Measurements from ENCODE around the gene CD247.

DNA sequence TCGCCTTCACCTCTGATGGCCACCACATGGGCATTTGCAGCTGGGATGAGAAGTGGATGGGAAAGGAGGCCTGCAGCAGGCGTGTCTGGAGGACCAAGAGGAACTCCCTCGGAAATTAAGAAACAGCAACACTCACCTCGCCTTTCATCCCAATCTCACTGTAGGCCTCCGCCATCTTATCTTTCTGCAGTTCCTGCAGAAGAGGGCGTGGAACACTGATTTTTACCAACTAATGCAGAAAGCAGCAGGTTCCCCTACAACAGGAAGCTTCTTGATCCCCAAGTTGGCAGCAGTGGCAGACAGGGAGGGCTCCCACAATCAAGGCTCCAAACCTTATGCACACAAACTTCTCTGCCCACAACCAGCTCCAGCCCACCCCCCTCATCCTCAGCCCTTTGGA lies 84.4 kb downstream of the CD247 start:
- TF ChIP-seq PAX5 (IDR thresholded peaks at IDR 0.05; ENCODE audit: insufficient read depth, low read length, severe bottlenecking): no peak
- TF ChIP-seq SPI1 (IDR thresholded peaks at IDR 0.05; ENCODE audit: low read depth, low read length): no peak
- no peak for TF ChIP-seq POLR2A (IDR thresholded peaks at IDR 0.05; ENCODE audit: low read depth, low read length)
- TF ChIP-seq TAF1 (IDR thresholded peaks at IDR 0.05; ENCODE audit: low read depth, low read length): no peak
- TF ChIP-seq POLR2AphosphoS5 (IDR thresholded peaks at IDR 0.05; ENCODE audit: low read depth, low read length): no peak
- TF ChIP-seq POU2F2 (IDR thresholded peaks at IDR 0.05; ENCODE audit: low read depth, low read length): no peak

Measured in GM12891 (cell line).